ENCODE measurements around the gene UBN2.
"Not testable (repeated sequence)": the region's sequence is repeated elsewhere in the genome, so short reads cannot be mapped to it uniquely, and the experiment has no call there.

DNA sequence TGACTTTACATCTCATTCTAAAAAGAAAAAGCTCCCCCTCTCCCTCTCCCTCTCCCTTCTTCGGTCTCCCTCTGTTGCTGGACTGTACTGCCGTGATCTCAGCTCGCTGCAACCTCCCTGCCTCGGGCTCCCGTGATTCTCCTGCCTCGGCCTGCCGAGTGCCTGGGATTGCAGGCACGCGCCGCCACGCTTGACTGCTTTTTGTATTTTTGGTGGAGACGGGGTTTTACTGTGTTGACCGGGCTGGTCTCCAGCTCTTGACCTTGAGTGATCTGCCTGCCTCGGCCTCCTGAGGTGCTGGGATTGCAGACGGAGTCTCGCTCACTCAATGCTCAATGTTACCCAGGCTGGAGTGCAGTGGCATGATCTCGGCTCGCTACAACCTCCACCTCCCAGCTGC is 6.2 kb upstream of the UBN2 start:
- TF ChIP-seq, protein P1, sequence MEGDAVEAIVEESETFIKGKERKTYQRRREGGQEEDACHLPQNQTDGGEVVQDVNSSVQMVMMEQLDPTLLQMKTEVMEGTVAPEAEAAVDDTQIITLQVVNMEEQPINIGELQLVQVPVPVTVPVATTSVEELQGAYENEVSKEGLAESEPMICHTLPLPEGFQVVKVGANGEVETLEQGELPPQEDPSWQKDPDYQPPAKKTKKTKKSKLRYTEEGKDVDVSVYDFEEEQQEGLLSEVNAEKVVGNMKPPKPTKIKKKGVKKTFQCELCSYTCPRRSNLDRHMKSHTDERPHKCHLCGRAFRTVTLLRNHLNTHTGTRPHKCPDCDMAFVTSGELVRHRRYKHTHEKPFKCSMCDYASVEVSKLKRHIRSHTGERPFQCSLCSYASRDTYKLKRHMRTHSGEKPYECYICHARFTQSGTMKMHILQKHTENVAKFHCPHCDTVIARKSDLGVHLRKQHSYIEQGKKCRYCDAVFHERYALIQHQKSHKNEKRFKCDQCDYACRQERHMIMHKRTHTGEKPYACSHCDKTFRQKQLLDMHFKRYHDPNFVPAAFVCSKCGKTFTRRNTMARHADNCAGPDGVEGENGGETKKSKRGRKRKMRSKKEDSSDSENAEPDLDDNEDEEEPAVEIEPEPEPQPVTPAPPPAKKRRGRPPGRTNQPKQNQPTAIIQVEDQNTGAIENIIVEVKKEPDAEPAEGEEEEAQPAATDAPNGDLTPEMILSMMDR (IDR thresholded peaks at IDR 0.05; ENCODE audit: low read depth, low read length, poor library complexity, severe bottlenecking), result not testable (repeated sequence)
- TF ChIP-seq EZH2phosphoT487 (IDR thresholded peaks at IDR 0.05; ENCODE audit: borderline replicate concordance, low read length), result not testable (repeated sequence)

Data from DOHH2 (cell line).